H1 (cell line): ENCODE measurements around the gene NCAPD2. TPM values are rescaled to one million over a fixed set of nuclear protein-coding genes. Genes with fewer than 3 reads are reported as not detected.

Source experiments
- CTCF ChIA-PET: fragments of 300-600 bp; sonication (Branson Sonifier 250); formaldehyde crosslinking; loops from one replicate; lab custom pipeline; 2021; ENCODE audit not compliant: partially characterized antibody; lab: Charles Lee
- POLR2A ChIA-PET: fragments of 300-600 bp; sonication (Branson Sonifier 250); formaldehyde crosslinking; loops from one replicate; lab custom pipeline; 2021; ENCODE audit warnings: inconsistent platforms; ENCODE audit not compliant: partially characterized antibody; lab: Charles Lee
- DNase-seq, 2 experiments: peaks; one replicate each; pipeline versions ENCODE4 v3.0.0 to v3.0.0-alpha.2; 2010 to 2022; ENCODE audit warnings: low spot score in 2 of 2, low read depth in 1 of 2, mixed read lengths in 1 of 2
- FAIRE-seq: peaks from 2 replicates; lab custom pipeline; 2011; peaks lifted over from hg19 to GRCh38; lab: Jason Lieb, UNC
- H2AFZ ChIP-seq: 2 replicates; pipeline ENCODE4 v1.8.1; 2012; ENCODE audit warnings: low read length, inconsistent platforms
- H2AK5ac ChIP-seq: 2 replicates; pipeline ENCODE4 v1.6.1; 2013; ENCODE audit warnings: low read depth, low read length
- H2BK120ac ChIP-seq: replicated peaks from 2 replicates; pipeline ENCODE3; 2013; ENCODE audit warnings: low read depth, low read length, inconsistent platforms
- H2BK12ac ChIP-seq: 2 replicates; pipeline ENCODE4 v1.6.1; 2013; ENCODE audit warnings: low read depth, low read length
- H2BK15ac ChIP-seq: 2 replicates; pipeline ENCODE4 v1.6.1; 2013; ENCODE audit warnings: low read length
- H2BK20ac ChIP-seq: 2 replicates; pipeline ENCODE4 v1.6.1; 2013; ENCODE audit warnings: low read length
- H2BK5ac ChIP-seq: 2 replicates; pipeline ENCODE4 v1.6.1; 2013; ENCODE audit warnings: low read depth, low read length
- H3K14ac ChIP-seq: 2 replicates; pipeline ENCODE4 v1.6.1; 2013; ENCODE audit warnings: inconsistent platforms; ENCODE audit not compliant: insufficient read length
- H3K18ac ChIP-seq: 2 replicates; pipeline ENCODE4 v1.6.1; 2013; ENCODE audit warnings: low read length; ENCODE audit errors: extremely low read depth
- H3K23ac ChIP-seq: 2 replicates; pipeline ENCODE4 v1.6.1; 2013; ENCODE audit warnings: inconsistent platforms; ENCODE audit not compliant: insufficient read length
- H3K23me2 ChIP-seq: 2 replicates; pipeline ENCODE4 v1.6.1; 2013; ENCODE audit warnings: low read depth, low read length
- H3K27ac ChIP-seq: 2 replicates; pipeline ENCODE4 v1.6.1; 2011; ENCODE audit warnings: low read depth, low read length, inconsistent platforms
- H3K27me3 ChIP-seq, 4 experiments: replicated peaks in 1 of 4; 1 replicate in 1 of 4; 2 replicates in 3 of 4; pipeline versions ENCODE4 v1.6.1 to v1.8.1; 2011 to 2013; ENCODE audit warnings: low read length in 3 of 4, mild to moderate bottlenecking in 3 of 4, inconsistent platforms in 2 of 4, mixed read lengths in 2 of 4, moderate library complexity in 1 of 4; ENCODE audit not compliant: control insufficient read depth in 3 of 4, insufficient read depth in 3 of 4; ENCODE audit errors: extremely low read depth in 1 of 4
- H3K36me3 ChIP-seq, 4 experiments: 2 replicates each; pipeline versions ENCODE4 v1.6.1 to v1.8.1; 2011 to 2013; ENCODE audit warnings: mild to moderate bottlenecking in 4 of 4, low read length in 3 of 4, moderate library complexity in 2 of 4, control low read depth in 1 of 4, inconsistent platforms in 1 of 4; ENCODE audit not compliant: insufficient read depth in 4 of 4, control insufficient read depth in 2 of 4
- H3K4ac ChIP-seq: replicated peaks from 2 replicates; pipeline ENCODE3; 2013; ENCODE audit warnings: low read length, low read depth, mixed read lengths, inconsistent platforms; ENCODE audit not compliant: insufficient read length
- H3K4me1 ChIP-seq, 4 experiments: replicated peaks in 1 of 4; 1 replicate in 1 of 4; 2 replicates in 3 of 4; pipeline versions ENCODE4 v1.6.1 to v1.8.1; 2011 to 2013; ENCODE audit warnings: low read length in 3 of 4, inconsistent platforms in 2 of 4, mixed read lengths in 1 of 4; ENCODE audit not compliant: insufficient read depth in 4 of 4, control insufficient read depth in 3 of 4
- H3K4me2 ChIP-seq, 2 experiments: 2 replicates each; pipeline versions ENCODE4 v1.6.1 to v1.8.1; 2011 to 2013; ENCODE audit warnings: low read depth in 2 of 2, low read length in 2 of 2, control low read depth in 1 of 2, inconsistent platforms in 1 of 2, mild to moderate bottlenecking in 1 of 2; ENCODE audit not compliant: insufficient read depth in 1 of 2
- H3K4me3 ChIP-seq, 4 experiments: fragments of 200-600, 300-600 bp in 1 of 4; sonication (generic), shearing (Covaris generic), sonication (Bioruptor Twin) in 1 of 4; 2 replicates each; pipeline versions ENCODE4 v1.5.1 to v1.8.1; 2011 to 2016; ENCODE audit warnings: low read length in 4 of 4, low read depth in 3 of 4, control low read depth in 2 of 4, inconsistent platforms in 2 of 4, mild to moderate bottlenecking in 2 of 4, mixed read lengths in 1 of 4, moderate library complexity in 1 of 4; ENCODE audit not compliant: insufficient read depth in 2 of 4; ENCODE audit errors: extremely low read depth in 1 of 4
- H3K56ac ChIP-seq: replicated peaks from 2 replicates; pipeline ENCODE3; 2013; ENCODE audit warnings: low read depth, mild to moderate bottlenecking, mixed read lengths, low read length, inconsistent platforms; ENCODE audit not compliant: insufficient read length
- H3K79me1 ChIP-seq: 2 replicates; pipeline ENCODE4 v1.6.1; 2013; ENCODE audit warnings: low read depth, low read length, control low read depth
- H3K79me2 ChIP-seq, 2 experiments: 2 replicates each; pipeline versions ENCODE4 v1.6.1 to v1.8.1; 2012 to 2013; ENCODE audit warnings: low read length in 2 of 2, mild to moderate bottlenecking in 2 of 2, inconsistent platforms in 1 of 2; ENCODE audit not compliant: insufficient read depth in 2 of 2, control insufficient read depth in 1 of 2
- H3K9ac ChIP-seq, 4 experiments: replicated peaks in 1 of 4; 1 replicate in 1 of 4; 2 replicates in 3 of 4; pipeline versions ENCODE4 v1.6.1 to v1.8.1; 2011 to 2013; ENCODE audit warnings: low read depth in 3 of 4, low read length in 3 of 4, control low read depth in 2 of 4, mild to moderate bottlenecking in 2 of 4, moderate library complexity in 2 of 4, inconsistent platforms in 1 of 4; ENCODE audit errors: extremely low read depth in 1 of 4
- H3K9me3 ChIP-seq, 2 experiments: 2 replicates each; pipeline versions ENCODE4 v1.6.1 to v1.8.1; 2012 to 2013; ENCODE audit warnings: mild to moderate bottlenecking in 2 of 2, moderate library complexity in 2 of 2, control low read depth in 1 of 2, inconsistent platforms in 1 of 2, low read depth in 1 of 2, low read length in 1 of 2, mixed read lengths in 1 of 2; ENCODE audit not compliant: insufficient read depth in 2 of 2
- H4K20me1 ChIP-seq, 2 experiments: replicated peaks in 1 of 2; 2 replicates each; pipeline versions ENCODE3 to v1.8.1; 2011 to 2013; ENCODE audit warnings: inconsistent platforms in 2 of 2, low read length in 2 of 2, mild to moderate bottlenecking in 1 of 2; ENCODE audit not compliant: insufficient read depth in 2 of 2, control insufficient read depth in 1 of 2
- H4K5ac ChIP-seq: 2 replicates; pipeline ENCODE4 v1.6.1; 2013; ENCODE audit warnings: low read length, low read depth, mixed read lengths, inconsistent platforms; ENCODE audit not compliant: insufficient read length
- H4K8ac ChIP-seq: 2 replicates; pipeline ENCODE4 v1.8.0; 2013; ENCODE audit warnings: mild to moderate bottlenecking, moderate library complexity, low read length, inconsistent platforms; ENCODE audit not compliant: insufficient read depth; ENCODE audit errors: extremely low read depth
- H4K91ac ChIP-seq: replicated peaks from 2 replicates; pipeline ENCODE3; 2013; ENCODE audit warnings: low read length, mixed read lengths, inconsistent platforms; ENCODE audit not compliant: insufficient read length
- CREB1 ChIP-seq: IDR thresholded peaks from 2 replicates; pipeline ENCODE4 v1.6.1; 2012; ENCODE audit warnings: inconsistent platforms
- HDAC6 ChIP-seq: IDR thresholded peaks from one replicate; pipeline ENCODE4 v1.7.1; 2012; ENCODE audit warnings: low read depth, mild to moderate bottlenecking, inconsistent platforms, low read length, moderate library complexity
- ZNF274 ChIP-seq: IDR thresholded peaks from 2 replicates; pipeline ENCODE4 v1.7.0; 2012; ENCODE audit warnings: low read length, borderline replicate concordance; ENCODE audit errors: extremely low read depth
- WGBS, 2 experiments: shearing (Covaris generic) in 1 of 2; methylation state at CpG; one replicate each; pipeline versions ENCODE4 v1.1.6 to v1.1.7; 2013 to 2015; ENCODE audit warnings: low lambda C conversion rate in 2 of 2, mixed read lengths in 2 of 2, inconsistent platforms in 1 of 2, low coverage in 1 of 2, missing lambda C conversion rate in 1 of 2; ENCODE audit not compliant: insufficient replicate concordance in 2 of 2, insufficient coverage in 1 of 2, insufficient read length in 1 of 2; ENCODE audit errors: extremely low coverage in 1 of 2, missing lambda C conversion rate in 1 of 2; 5-methylcytosine and 5-hydroxymethylcytosine counted together
- polyA plus RNA-seq, 7 experiments: library from polyadenylated mRNA; depleted of rRNA in 3 of 7; stranded (reverse) in 5 of 7; unstranded in 2 of 7; fragments of >200 nt in 5 of 7; fragments of 200-250 nt in 2 of 7; gene quantifications; 1 replicate in 5 of 7; 2 replicates in 1 of 7; 4 replicates in 1 of 7; pipeline versions ENCODE4 v1.2.1 to v1.2.3, GENCODE V29; 2011 to 2013; ENCODE audit warnings: missing spikeins in 2 of 7, mixed read lengths in 2 of 7
- total RNA-seq: library from RNA; stranded (reverse); fragmentation: NEBNext Ultra II Directional; extraction: Animal tissue kit (Norgen Biotek cat#: 25700); gene quantifications from 2 replicates; pipeline ENCODE4 v1.2.1, GENCODE V29; 2021

NCAPD2 gene
- total and polyA plus RNA-seq, 2 of the 8 experiments (the other 6 are each of a cell fraction or from before 2014, with no cell fraction given), result 55.8 to 132 TPM

GRCh38 chr12:6462234-6462995, 31.5 kb upstream of the NCAPD2 start:
- no peak overlapping the region for H2BK120ac ChIP-seq
- no peak overlapping the region for H2AK5ac ChIP-seq
- peaks cover 5 to 40% (median 26%) of the 10 kb centered on the region in 4 experiments for H3K36me3 ChIP-seq
- no peaks in the 10 kb centered on the region for H3K23me2 ChIP-seq
- no peak overlapping the region for H4K91ac ChIP-seq
- no peaks in the 10 kb centered on the region for H3K4me1 ChIP-seq
- no peak overlapping the region; the same call in 1 of the 2 replicates for H2BK5ac ChIP-seq
- H3K14ac ChIP-seq, result no peak overlapping the region
- H3K9me3 ChIP-seq, result no peaks in the 10 kb centered on the region
- FAIRE-seq, result no peak
- H4K5ac ChIP-seq, result no peak overlapping the region
- ChIA-PET CTCF (interaction anchor here (0.8 to 10.5 kb wide), 11 partner anchors 9 to 135 kb away, joined by 3 to 202 read pairs (median 4); partner anchors contain the start of gene TAPBPL), POLR2A (interaction anchor here (0.6 to 8.8 kb wide), 7 partner anchors 8 to 74 kb away, joined by 3 to 78 read pairs (median 4); partner anchors contain the start of genes TAPBPL and VAMP1)
- no peak for DNase-seq
- H3K9ac ChIP-seq, result no peak overlapping the region
- no peak overlapping the region for H2AFZ ChIP-seq
- no peak overlapping the region for H3K4ac ChIP-seq
- TF ChIP-seq ZNF274 (no peak), CREB1 (no peak), HDAC6 (no peak)
- H3K4me2 ChIP-seq, result no peak overlapping the region
- H2BK15ac ChIP-seq, result no peak overlapping the region
- whole genome bisulfite sequencing, 2 experiments, result 86% methylated on average over 14 of the region's 14 CpGs; no CpG with 5 or more reads in 1 of the 2 experiments
- H3K79me1 ChIP-seq, result no peaks in the 10 kb centered on the region
- no peak overlapping the region for H3K4me3 ChIP-seq
- no peak overlapping the region for H3K27ac ChIP-seq
- H3K23ac ChIP-seq, result no peak overlapping the region
- H4K8ac ChIP-seq, result no peak overlapping the region
- H2BK12ac ChIP-seq, result no peak overlapping the region
- no peak overlapping the region for H2BK20ac ChIP-seq
- H3K18ac ChIP-seq, result no peak overlapping the region
- peaks cover 0 to 4% of the 10 kb centered on the region in 2 experiments for H4K20me1 ChIP-seq
- no peaks in the 10 kb centered on the region for H3K79me2 ChIP-seq
- no peaks in the 10 kb centered on the region for H3K27me3 ChIP-seq
- no peak overlapping the region for H3K56ac ChIP-seq
